GM19372 (cell line): ENCODE measurements around the gene CARD10.

Experiments used
- ATAC-seq: cut with Tn5 transposase; IDR thresholded peaks from one replicate; pipeline ENCODE4 v1.9.1; 2021; ENCODE audit warnings: mild to moderate bottlenecking, low read depth, moderate library complexity; ENCODE audit not compliant: unreplicated experiment

CARD10 gene

GRCh38 chr22:37448516-37449127 lies 70.6 kb downstream of the CARD10 start:
- ATAC-seq = no peak

DNA sequence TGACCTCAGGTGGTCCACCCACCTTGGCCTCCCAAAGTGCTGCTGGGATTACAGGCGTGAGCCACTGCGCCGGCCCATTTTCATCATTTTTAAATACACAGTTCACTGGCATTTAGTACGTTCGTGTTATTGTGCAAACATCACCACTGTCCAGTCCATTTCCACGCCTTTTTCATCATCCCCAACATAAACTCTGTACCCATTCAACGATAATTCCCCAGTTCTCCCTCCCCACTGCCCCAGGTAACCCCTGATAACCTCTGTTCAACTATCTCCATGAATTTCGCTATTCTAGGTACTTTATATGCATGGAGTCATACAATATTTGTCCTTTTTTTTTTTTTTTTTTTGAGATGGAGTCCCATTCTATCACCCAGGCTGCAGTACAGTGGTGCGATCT lies 73.7 kb downstream of the CARD10 start:
- ATAC-seq = no peak

GRCh38 chr22:37443977-37444376 lies 75.2 kb downstream of the CARD10 start:
- ATAC-seq = no peak

- ATAC-seq = no peak
These were observed 76.1 kb downstream of the CARD10 start for GRCh38 chr22:37443086-37443485.

DNA sequence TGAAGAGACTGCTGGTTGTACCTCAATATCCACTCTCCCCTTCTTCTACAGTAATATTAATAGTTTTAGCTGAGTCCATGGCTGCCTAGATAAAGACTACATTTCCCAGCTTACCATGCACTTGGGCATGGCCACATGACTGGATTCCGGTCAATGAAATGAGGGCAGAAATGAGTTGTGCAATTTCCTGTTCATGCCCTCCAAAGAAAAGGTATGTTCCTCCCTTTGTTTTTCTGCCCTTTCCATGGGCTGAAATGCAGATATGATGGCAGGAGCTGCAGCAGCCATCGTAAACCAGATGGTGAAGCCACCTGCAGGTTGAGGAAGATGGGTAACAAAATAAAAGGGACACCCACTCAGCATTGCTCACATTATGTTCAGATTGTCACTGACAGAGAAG lies 76.7 kb downstream of the CARD10 start:
- ATAC-seq = no peak

DNA sequence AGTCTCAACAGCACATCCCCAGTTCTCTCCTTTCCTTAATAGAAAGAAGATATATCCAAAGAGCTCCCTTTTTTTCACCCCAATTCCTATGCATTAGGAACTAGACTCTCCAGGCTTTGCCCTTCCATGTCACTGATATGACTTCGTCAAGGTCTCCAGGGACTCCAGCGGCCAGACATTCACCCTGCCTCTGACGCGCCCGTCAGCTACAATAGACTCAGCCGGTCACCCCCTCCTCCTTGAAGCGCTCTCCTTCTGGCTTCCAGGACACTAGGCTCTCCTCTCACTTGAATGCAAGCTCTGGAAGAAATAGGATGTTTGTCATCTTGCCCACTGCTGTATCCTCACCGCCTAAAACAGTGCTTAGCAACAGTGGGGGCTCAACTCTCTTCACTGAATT lies 77.1 kb downstream of the CARD10 start:
- ATAC-seq = no peak

DNA sequence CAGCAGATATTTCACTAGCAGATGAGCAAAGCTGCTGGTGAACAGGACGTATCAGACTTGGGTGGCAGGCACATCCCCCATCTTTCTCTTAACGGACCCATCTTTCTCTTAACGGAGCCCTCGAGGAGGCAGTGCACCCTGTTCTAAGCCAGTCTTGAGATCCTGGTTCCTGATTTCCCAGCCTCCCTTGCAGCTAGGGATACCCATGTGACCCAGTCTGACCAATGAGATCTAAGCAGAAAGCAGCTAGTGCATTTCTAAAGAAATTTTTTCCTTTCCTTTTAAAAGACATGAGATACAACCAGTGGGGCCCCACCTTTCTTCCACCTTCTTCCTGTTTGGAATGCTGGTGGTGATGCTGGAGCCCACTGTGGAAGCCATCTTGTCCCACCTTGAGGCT lies 78.3 kb downstream of the CARD10 start:
- no peak for ATAC-seq
